Keratinocyte (primary cell): ENCODE measurements around the gene ETNPPL.

ENCODE experiments used
- CTCF ChIP-seq, 3 experiments: IDR thresholded peaks in 1 of 3; conservative IDR thresholded peaks in 1 of 3; optimal IDR thresholded peaks in 1 of 3; 2 replicates in 2 of 3; 3 replicates in 1 of 3; pipeline versions ENCODE3 to v1.5.1; 2011; ENCODE audit warnings: low read length in 3 of 3, mild to moderate bottlenecking in 3 of 3, moderate library complexity in 2 of 3, control low read depth in 1 of 3, inconsistent platforms in 1 of 3; ENCODE audit not compliant: insufficient read depth in 2 of 3; ENCODE audit errors: extremely low read depth in 1 of 3
- EZH2 ChIP-seq: IDR thresholded peaks from one replicate; pipeline ENCODE4 v1.6.1; 2012; ENCODE audit warnings: inconsistent platforms, mild to moderate bottlenecking, low read length, moderate library complexity

GRCh38 chr4:108729731-108730130 is 33.1 kb downstream of the ETNPPL start:
- no peak for TF ChIP-seq CTCF (optimal IDR thresholded peaks at IDR 0.05 in 1 of 3, IDR thresholded peaks at IDR 0.05 in 1 of 3, conservative IDR thresholded peaks at IDR 0.05 in 1 of 3; ENCODE audit: extremely low read depth in 1 of 3, insufficient read depth in 2 of 3, low read length in 3 of 3)
- no peak for TF ChIP-seq EZH2
